GM19025 (cell line): ENCODE results near the gene ARFRP1.
A peak's percentile ranks its signal among the peaks of the same experiment; 100 is the strongest.
"Not testable (repeated sequence)": the region's sequence is repeated elsewhere in the genome, so short reads cannot be mapped to it uniquely, and the experiment has no call there.

Experiments used
- ATAC-seq: cut with Tn5 transposase; IDR thresholded peaks from one replicate; pipeline ENCODE4 v1.9.1; 2021; ENCODE audit warnings: mild to moderate bottlenecking, low read depth, moderate library complexity; ENCODE audit not compliant: unreplicated experiment

The ARFRP1 gene

GRCh38 chr20:63733579-63734081, 25.9 kb upstream of the ARFRP1 start:
- ATAC-seq, result no peak

DNA sequence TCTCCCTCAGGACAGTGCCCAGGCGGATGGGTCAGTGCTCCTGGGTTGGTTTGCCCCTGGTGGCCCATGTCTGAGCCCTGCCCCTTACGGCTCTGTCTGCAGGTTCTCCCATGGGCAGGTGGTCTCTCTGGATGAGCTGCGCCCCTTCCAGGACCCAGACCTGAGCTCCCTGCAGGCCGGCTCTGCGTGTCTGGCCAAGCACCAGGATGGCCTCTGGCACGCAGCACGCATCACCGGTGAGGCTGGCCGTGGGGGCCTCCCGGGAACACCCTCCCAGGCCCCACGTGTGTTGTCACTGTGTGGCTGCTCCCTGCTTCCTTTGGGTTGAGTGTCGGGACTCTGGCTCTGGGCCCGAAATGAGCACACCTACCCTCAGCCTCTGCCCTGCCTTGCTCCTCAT, 25.3 kb upstream of the ARFRP1 start:
- ATAC-seq, result no peak

DNA sequence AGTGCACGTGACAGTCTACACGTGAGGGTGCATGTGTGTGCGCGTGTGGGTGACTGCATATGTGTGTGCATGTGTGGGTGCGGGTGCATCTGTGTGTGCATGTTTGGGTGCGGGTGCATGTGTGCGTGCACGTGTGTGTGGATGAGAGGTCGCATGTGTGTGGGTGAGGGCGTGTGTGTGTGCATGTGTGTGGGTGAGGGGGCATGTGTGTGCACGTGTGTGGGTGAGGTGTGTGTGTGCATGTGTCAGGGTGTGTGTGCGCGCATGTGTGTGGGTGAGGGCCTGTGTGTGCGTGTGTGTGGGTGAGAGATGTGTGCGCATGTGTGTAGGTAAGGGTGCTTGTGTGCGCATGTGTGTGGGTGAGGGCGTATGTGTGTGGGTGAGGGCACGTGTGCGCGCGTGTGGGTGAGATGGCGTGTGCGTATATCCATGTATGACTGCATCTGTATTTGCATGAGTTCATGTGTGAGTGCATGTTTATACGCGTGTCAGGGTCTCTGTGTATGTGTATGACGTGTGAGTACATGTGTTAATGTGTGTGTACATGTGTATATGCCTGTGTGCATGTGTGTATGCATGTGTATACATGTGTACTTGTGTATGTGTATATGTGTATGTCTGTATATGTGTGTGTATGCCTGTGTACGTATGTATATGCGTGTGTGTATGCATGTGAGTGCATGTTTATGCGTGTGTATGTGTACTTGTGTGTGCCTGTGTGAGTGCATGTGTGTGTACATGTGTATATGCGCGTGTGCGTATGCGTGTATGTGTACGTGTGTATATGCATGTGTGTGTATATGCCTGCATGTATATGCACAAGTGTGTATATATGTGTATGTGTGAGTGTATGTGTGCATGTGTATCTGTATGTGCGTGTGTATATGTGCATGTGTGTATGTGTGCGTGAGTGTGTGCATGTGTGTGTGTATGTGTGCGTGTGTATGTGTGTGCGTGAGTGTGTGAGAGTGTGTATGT, 24.6 kb upstream of the ARFRP1 start:
- ATAC-seq, result no peak

GRCh38 chr20:63731410-63731809, 23.6 kb upstream of the ARFRP1 start:
- ATAC-seq, result no peak

DNA sequence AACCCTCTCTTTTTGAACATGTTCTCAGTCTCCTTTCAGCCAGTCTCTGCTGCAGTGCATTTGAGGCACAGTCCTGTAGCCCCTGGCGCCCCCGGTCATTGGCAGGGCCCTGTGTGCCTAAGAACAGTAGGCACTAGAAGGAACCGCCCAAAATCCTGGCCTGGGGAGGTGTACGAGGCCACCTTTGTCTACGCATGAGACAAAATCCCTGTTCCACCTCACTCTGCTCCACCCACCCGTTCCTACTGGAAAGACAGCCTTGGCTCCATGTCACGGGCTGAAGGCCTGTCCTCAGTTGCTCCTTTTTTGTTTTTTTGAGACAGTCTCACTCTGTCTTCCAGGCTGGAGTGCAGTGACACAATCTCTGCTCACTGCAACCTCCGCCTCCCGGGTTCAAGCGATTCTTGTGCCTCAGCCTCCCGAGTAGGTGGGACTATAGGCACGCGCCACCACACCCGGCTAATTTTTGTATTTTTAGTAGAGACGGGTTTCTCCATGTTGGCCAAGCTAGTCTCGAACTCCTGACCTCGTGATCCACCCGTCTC, 22.5 kb upstream of the ARFRP1 start:
- not testable (repeated sequence) for ATAC-seq

DNA sequence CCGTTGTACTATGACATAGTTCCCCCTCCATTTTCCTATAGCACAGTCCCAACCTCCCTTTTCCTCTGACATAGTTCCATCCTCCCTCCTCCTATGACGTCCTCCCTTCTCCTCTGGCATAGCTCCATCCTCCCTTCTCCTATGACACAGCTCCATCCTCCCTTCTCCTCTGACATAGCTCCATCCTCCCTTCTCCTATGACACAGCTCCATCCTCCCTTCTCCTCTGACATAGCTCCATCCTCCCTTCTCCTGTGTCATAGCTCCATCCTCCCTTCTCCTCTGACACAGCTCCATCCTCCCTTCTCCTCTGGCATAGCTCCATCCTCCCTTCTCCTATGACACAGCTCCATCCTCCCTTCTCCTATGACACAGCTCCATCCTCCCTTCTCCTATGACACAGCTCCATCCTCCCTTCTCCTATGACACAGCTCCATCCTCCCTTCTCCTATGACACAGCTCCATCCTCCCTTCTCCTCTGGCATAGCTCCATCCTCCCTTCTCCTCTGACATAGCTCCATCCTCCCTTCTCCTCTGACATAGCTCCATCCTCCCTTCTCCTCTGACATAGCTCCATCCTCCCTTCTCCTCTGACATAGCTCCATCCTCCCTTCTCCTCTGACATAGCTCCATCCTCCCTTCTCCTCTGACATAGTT, 15.3 kb upstream of the ARFRP1 start:
- ATAC-seq, result not testable (repeated sequence)

DNA sequence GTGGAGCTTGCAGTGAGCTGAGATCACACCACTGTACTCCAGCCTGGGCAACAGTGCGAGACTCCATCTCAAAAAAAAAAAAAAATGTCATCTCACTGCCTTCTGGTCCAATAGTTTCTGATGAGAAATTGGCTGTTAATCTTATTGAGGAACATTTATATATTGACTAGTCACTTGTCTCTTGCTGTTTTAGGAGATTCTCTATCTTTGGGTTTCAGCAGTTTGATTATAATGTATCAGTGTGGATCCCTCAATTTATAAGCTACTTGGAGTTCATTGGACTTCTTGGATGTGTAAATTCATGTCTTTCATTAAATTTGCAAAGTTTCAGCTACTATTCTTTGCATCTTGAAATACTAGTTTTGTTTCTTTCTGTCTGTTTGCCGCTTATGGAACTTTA, 11.2 kb upstream of the ARFRP1 start:
- no peak for ATAC-seq

DNA sequence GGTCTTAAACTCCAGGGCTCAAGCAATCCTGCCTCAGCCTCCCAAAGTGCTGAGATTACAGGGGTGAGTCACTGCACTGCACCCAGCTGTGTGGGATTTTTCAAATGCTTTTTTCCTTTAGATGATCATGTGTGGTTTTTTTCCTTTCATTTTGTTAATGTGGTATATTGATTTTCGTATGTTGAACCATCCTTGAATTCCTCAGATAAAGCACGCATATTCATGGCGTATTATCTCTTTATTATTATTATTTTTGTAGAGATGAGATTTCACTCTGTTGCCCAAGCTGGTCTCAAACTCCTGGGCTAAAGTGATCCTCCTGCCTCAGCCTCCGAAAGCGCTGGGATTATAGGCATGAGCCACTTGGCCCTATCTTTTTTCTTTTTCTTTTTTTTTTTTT, 7.1 kb upstream of the ARFRP1 start:
- no peak for ATAC-seq

DNA sequence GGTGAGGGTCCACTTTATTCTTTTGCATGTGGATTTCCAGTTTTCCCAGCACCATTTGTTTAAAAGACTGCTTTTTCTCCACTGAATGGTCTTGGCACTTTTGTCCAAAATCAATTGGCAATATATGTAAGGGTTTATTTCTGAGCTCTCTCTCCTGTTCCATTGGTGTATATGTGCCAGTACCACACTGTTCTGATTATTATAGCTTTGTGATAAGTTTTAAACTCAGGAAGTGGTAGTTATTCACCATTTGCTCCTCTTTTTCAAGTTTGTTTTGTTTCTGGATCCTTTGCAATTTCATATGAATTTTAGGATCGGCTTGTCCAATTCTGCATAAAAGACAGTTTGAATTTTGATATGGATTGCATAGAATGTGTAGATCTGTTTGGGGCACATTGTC, 4.4 kb upstream of the ARFRP1 start:
- no peak for ATAC-seq

GRCh38 chr20:63711085-63711645, 3.4 kb upstream of the ARFRP1 start:
- no peak for ATAC-seq

DNA sequence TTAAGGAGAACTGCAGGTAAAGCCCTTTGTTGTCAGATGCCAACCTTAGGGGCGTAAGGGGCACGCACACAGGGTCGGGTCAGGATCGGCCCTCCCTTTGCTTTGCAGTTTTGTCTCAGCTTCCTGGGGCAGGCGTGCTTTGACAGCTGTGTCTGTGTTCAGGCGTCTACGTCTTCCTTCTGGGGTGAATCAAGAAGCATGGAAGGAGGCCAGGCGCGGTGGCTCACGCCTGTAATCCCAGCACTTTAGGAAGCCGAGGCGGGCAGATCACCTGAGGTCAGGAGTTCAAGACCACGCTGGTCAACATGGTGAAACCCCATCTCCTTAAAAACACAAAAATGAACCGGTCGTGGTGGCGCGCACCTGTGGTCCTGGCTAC, 1.4 kb upstream of the ARFRP1 start:
- ATAC-seq, result no peak

DNA sequence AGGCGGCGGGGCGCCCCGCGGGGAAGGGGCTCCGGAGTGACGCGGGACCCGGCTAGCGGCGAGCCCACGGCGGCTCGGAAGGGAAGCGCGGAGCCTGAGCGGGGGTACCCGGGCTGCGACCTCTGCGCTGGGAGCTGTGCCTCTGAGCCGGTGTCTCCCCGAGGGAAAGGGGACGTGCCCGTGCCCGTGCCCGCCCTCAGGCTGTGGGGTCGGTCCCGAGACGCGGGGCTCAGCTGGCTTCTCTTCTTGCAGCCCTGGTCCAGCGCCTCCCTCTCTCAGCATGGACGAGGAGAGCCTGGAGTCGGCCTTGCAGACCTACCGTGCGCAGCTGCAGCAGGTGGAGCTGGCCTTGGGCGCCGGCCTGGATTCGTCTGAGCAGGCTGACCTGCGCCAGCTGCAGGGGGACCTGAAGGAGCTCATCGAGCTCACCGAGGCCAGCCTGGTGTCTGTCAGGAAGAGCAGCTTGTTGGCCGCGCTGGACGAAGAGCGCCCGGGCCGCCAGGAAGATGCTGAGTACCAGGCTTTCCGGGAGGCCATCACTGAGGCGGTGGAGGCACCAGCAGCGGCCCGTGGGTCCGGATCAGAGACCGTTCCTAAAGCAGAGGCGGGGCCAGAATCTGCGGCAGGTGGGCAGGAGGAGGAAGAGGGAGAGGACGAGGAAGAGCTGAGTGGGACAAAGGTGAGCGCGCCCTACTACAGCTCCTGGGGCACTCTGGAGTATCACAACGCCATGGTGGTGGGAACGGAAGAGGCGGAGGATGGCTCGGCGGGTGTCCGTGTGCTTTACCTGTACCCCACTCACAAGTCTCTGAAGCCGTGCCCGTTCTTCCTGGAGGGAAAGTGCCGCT, 749 bp upstream of the ARFRP1 start:
- peak; percentile 2 for ATAC-seq

- ATAC-seq, result peak; percentile 29
These were observed 771 bp downstream of the ARFRP1 start for GRCh38 chr20:63706852-63707557.

- ATAC-seq, result no peak
These were observed 1.6 kb downstream of the ARFRP1 start for GRCh38 chr20:63706027-63706695.

- ATAC-seq, result no peak
These were observed 2.3 kb downstream of the ARFRP1 start for GRCh38 chr20:63705232-63706026.

DNA sequence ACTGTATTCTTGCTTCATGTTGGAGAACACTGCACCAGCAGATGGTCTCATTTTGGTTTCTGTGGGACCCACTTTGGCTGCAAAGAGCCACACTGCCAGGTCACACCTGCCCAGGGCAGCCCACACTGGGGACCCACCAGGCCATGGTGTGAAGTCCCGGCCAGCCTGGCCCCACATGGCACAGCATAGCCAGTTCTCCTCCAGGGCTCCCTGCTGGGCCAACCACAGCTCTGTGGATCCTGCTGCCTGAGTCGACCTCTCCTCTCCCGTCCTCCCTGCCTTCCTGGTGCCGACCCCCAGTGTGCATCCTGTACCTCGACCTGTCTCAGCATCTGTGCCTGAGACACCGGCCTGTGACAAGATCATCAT, 3.0 kb downstream of the ARFRP1 start:
- ATAC-seq, result no peak

DNA sequence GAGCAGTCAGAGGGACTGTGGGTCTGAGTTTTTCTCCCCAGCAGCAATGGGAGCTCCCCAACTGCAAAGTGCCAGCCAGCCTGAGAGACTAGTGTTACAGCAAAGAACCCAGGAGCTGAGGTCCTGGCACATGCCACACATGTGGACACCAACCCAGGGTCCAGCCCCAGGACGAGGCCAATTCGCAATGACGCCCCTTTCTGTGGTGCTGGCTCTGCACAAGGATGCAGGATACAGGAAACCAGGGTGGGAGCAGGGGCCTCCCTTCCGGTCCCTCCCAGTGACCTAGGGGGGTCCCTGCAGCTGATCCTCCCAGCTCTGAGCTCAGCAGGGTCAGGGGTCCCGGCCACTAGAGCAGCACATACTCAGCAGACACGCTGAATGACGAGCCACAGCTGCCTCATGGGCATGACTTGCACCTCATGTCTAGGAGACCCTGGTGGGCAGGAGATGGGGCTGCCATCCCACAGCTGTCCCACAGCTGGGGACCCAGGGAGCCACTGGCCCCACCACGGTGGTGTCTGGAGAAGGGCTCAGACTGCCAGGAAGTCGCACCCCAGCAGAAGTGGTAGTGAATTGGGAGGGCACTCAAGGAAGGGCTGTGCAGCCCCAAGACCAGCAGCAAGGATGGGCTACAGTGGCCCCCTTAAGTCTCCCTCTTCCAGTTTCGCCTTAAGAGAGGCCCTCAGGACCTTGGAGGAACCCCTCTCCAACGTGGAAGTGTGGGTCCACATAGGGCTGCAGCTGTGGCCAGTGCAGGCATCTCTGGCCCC, 3.6 kb downstream of the ARFRP1 start:
- ATAC-seq, result no peak
